Neuronal stem cell (in vitro differentiated cells): Measurements from ENCODE around the gene VWA3A.

ENCODE experiments used
- DNase-seq: peaks from one replicate; pipeline ENCODE4 v3.0.0-alpha.2; 2013; ENCODE audit warnings: low spot score
- H2AFZ ChIP-seq: one replicate; pipeline ENCODE4 v1.6.1; 2013; ENCODE audit warnings: mild to moderate bottlenecking, low read length, inconsistent platforms
- H2AK5ac ChIP-seq: 2 replicates; pipeline ENCODE4 v1.6.1; 2013; ENCODE audit warnings: low read depth, mild to moderate bottlenecking, inconsistent platforms, low read length, moderate library complexity, mixed read lengths
- H2BK120ac ChIP-seq: 2 replicates; pipeline ENCODE4 v1.6.1; 2013; ENCODE audit warnings: low read depth, mild to moderate bottlenecking, inconsistent platforms, low read length, moderate library complexity, mixed read lengths
- H2BK12ac ChIP-seq: one replicate; pipeline ENCODE4 v1.6.1; 2013; ENCODE audit warnings: low read length, inconsistent platforms
- H2BK15ac ChIP-seq: 2 replicates; pipeline ENCODE4 v1.6.1; 2013; ENCODE audit warnings: mild to moderate bottlenecking, low read length, inconsistent platforms, mixed read lengths
- H2BK5ac ChIP-seq: one replicate; pipeline ENCODE4 v1.6.1; 2013; ENCODE audit warnings: inconsistent platforms, mild to moderate bottlenecking, low read length, moderate library complexity
- H3K14ac ChIP-seq: one replicate; pipeline ENCODE4 v1.6.1; 2013; ENCODE audit warnings: low read length, inconsistent platforms
- H3K18ac ChIP-seq: 2 replicates; pipeline ENCODE4 v1.6.1; 2013; ENCODE audit warnings: low read length, inconsistent platforms
- H3K23ac ChIP-seq: 2 replicates; pipeline ENCODE4 v1.6.1; 2013; ENCODE audit warnings: low read depth, mild to moderate bottlenecking, mixed read lengths, low read length, inconsistent platforms; ENCODE audit not compliant: poor library complexity
- H3K27ac ChIP-seq: replicated peaks from 3 replicates; pipeline ENCODE4 v1.5.1; 2013; ENCODE audit warnings: low read length, inconsistent platforms
- H3K27me3 ChIP-seq, 3 experiments: 2 replicates each; pipeline ENCODE4 v1.6.1; 2013; ENCODE audit warnings: low read length in 3 of 3, mild to moderate bottlenecking in 2 of 3, inconsistent platforms in 1 of 3, low read depth in 1 of 3, mixed read lengths in 1 of 3, moderate library complexity in 1 of 3; ENCODE audit not compliant: control insufficient read depth in 3 of 3, insufficient read depth in 3 of 3
- H3K36me3 ChIP-seq, 2 donors: replicated peaks in 1 of 2; 2 replicates each; pipeline ENCODE4 v1.6.1; 2013; ENCODE audit warnings: low read length in 2 of 2; ENCODE audit not compliant: control insufficient read depth in 2 of 2, insufficient read depth in 2 of 2
- H3K4ac ChIP-seq: 2 replicates; pipeline ENCODE4 v1.6.1; 2013; ENCODE audit warnings: inconsistent platforms, mild to moderate bottlenecking, low read length, moderate library complexity
- H3K4me1 ChIP-seq, 2 donors: 1 replicate in 1 of 2; 2 replicates in 1 of 2; pipeline ENCODE4 v1.6.1; 2013; ENCODE audit warnings: low read length in 2 of 2, low read depth in 1 of 2; ENCODE audit not compliant: control insufficient read depth in 2 of 2, insufficient read depth in 1 of 2
- H3K4me2 ChIP-seq: one replicate; pipeline ENCODE4 v1.6.1; 2013; ENCODE audit warnings: mild to moderate bottlenecking, low read length, inconsistent platforms; ENCODE audit not compliant: insufficient read depth, poor library complexity, severe bottlenecking
- H3K4me3 ChIP-seq, 2 donors: 2 replicates each; pipeline ENCODE4 v1.5.1; 2013; ENCODE audit warnings: low read length in 2 of 2, mild to moderate bottlenecking in 2 of 2, inconsistent platforms in 1 of 2, moderate library complexity in 1 of 2
- H3K79me1 ChIP-seq: one replicate; pipeline ENCODE4 v1.6.1; 2013; ENCODE audit warnings: low read depth, mild to moderate bottlenecking, inconsistent platforms, low read length, moderate library complexity
- H3K9ac ChIP-seq: one replicate; pipeline ENCODE4 v1.6.1; 2013; ENCODE audit warnings: mild to moderate bottlenecking, low read depth, low read length, inconsistent platforms; ENCODE audit not compliant: poor library complexity
- H3K9me3 ChIP-seq, 2 donors: replicated peaks in 1 of 2; 2 replicates each; pipeline versions ENCODE3 to v1.6.1; 2013; ENCODE audit warnings: low read length in 2 of 2, mild to moderate bottlenecking in 2 of 2, inconsistent platforms in 1 of 2, low read depth in 1 of 2, mixed read lengths in 1 of 2, moderate library complexity in 1 of 2; ENCODE audit not compliant: control insufficient read depth in 2 of 2, insufficient read depth in 1 of 2
- H4K8ac ChIP-seq: one replicate; pipeline ENCODE4 v1.6.1; 2013; ENCODE audit warnings: low read depth, mild to moderate bottlenecking, inconsistent platforms, low read length, moderate library complexity
- H4K91ac ChIP-seq: one replicate; pipeline ENCODE4 v1.6.1; 2013; ENCODE audit warnings: low read length, low read depth, mild to moderate bottlenecking, inconsistent platforms; ENCODE audit not compliant: poor library complexity
- WGBS, 2 donors: extraction: QIAGEN DNeasy Blood & Tissue Kit; methylation state at CpG; one replicate each; pipeline ENCODE4 v1.1.7; 2013; ENCODE audit warnings: missing lambda C conversion rate in 2 of 2, mixed read lengths in 1 of 2; ENCODE audit not compliant: insufficient read length in 2 of 2, insufficient replicate concordance in 1 of 2; ENCODE audit errors: extremely low coverage in 2 of 2; 5-methylcytosine and 5-hydroxymethylcytosine counted together

Gene VWA3A

DNA sequence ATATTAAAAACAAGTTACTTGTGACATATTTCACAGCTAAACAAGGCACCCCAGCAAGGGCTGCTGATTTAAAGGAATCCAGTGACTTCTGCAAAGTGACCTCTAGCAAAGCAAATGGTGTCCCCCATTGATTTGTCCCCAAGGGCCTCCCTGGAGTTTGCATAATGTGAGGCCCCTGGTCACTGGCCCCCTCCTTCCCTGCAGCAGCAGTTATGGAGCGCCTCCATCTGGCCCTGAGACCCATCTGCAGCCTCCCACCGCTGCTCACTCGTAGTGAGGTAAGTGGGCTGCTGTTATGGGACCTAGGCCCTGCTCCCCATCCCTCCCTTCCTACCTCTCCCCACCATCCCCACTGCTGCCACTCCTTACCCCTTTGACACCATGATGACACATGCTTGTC, 94.2 kb downstream of the VWA3A start:
- H3K4me3 ChIP-seq = no peak overlapping the region
- no peak overlapping the region for H3K23ac ChIP-seq
- H3K27ac ChIP-seq = no peak overlapping the region
- DNase-seq = no peak
- no peak overlapping the region for H2BK5ac ChIP-seq
- no peak overlapping the region for H3K14ac ChIP-seq
- no peak overlapping the region for H3K18ac ChIP-seq
- no peaks in the 10 kb centered on the region for H3K9me3 ChIP-seq
- H3K4me1 ChIP-seq = no peaks in the 10 kb centered on the region
- no peak overlapping the region for H3K4ac ChIP-seq
- H3K4me2 ChIP-seq = no peak overlapping the region
- H2AK5ac ChIP-seq = no peak overlapping the region
- H2BK15ac ChIP-seq = no peak overlapping the region
- no peak overlapping the region for H2BK120ac ChIP-seq
- H3K79me1 ChIP-seq = no peaks in the 10 kb centered on the region
- peaks cover 0 to 12% (median 6%) of the 10 kb centered on the region in 3 experiments for H3K27me3 ChIP-seq
- no peak overlapping the region for H3K9ac ChIP-seq
- no CpG with 5 or more reads among the region's 3 CpGs for WGBS, 2 donors
- no peak overlapping the region for H4K8ac ChIP-seq
- no peak overlapping the region for H4K91ac ChIP-seq
- no peaks in the 10 kb centered on the region for H3K36me3 ChIP-seq
- H2BK12ac ChIP-seq = no peak overlapping the region
- no peak overlapping the region for H2AFZ ChIP-seq

DNA sequence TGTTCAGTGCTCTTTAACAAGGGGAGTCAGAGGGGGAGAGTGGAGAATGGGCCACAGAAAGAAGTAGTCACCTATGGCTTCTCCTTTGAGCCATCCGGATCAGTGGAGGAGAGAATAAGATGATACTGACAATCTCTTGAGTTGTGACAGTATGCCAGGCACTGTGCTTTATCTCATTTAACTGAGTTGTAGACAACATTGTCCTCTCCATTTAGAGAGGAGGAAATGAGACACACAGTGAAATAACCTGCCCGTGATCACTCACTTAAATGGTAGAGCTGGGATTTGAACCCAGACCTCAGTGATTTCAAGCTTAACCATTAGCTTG, 95.9 kb downstream of the VWA3A start:
- H3K14ac ChIP-seq = no peak overlapping the region
- H3K36me3 ChIP-seq = no peaks in the 10 kb centered on the region
- H2BK120ac ChIP-seq = no peak overlapping the region
- no peak overlapping the region for H3K23ac ChIP-seq
- no peak overlapping the region for H3K9ac ChIP-seq
- H4K8ac ChIP-seq = no peak overlapping the region
- H3K4me3 ChIP-seq = no peak overlapping the region
- no peak overlapping the region for H2AFZ ChIP-seq
- no peak overlapping the region for H3K4ac ChIP-seq
- DNase-seq = no peak
- no peaks in the 10 kb centered on the region for H3K79me1 ChIP-seq
- H3K18ac ChIP-seq = no peak overlapping the region
- no peak overlapping the region for H3K4me2 ChIP-seq
- no peaks in the 10 kb centered on the region for H3K9me3 ChIP-seq
- no peak overlapping the region for H3K27ac ChIP-seq
- no peak overlapping the region for H2BK15ac ChIP-seq
- H2AK5ac ChIP-seq = no peak overlapping the region
- WGBS, 2 donors = no CpG with 5 or more reads among the region's 2 CpGs
- H2BK12ac ChIP-seq = no peak overlapping the region
- H3K4me1 ChIP-seq = peaks cover 0 to 4% of the 10 kb centered on the region in 2 donors
- no peak overlapping the region for H4K91ac ChIP-seq
- peaks cover 0 to 12% (median 6%) of the 10 kb centered on the region in 3 experiments for H3K27me3 ChIP-seq
- H2BK5ac ChIP-seq = no peak overlapping the region

DNA sequence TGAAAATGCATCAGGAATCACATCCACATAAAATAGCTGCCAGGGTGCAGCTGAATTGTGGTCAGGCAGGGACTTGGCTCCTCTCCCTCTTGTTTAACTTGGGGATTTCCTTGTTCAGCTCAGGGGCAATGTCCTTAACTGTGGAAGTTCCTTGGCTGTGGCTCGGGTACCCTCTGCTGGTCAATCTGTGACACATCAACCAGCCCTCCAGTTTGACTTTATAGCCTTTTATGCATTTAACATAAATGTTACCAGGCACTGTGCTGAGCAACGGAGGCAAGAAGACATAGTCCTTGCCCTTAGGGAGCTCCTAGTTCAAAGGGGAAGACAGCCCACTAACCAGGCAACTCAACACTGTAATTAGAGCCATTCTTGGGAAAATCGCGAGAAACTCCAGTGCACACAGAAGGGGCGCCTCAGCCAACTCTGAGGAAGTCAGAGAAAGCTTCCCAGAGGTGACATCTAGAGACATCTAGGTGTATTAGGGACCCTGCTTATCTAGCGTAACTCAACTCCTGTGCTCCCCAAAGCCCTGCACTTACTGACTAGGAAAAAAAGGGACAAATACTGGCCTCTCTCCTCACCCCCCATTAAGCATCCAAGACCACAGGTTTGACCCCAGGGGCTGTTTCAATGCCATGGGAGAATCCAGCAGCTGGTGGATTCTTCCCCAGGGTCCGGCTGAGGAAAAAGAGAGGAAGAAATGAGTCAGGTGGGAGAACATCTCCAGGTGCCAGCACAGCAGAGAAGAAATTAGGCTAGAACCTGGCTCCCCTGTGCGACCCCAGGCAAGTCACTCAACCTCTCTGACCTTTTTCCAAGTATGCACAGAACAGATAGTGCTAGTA, 96.5 kb downstream of the VWA3A start:
- no peak overlapping the region for H3K23ac ChIP-seq
- no peak for DNase-seq
- H3K9me3 ChIP-seq = no peaks in the 10 kb centered on the region
- H3K4me1 ChIP-seq = peaks cover 0 to 4% of the 10 kb centered on the region in 2 donors
- no peak overlapping the region for H2BK12ac ChIP-seq
- no peak overlapping the region for H2AFZ ChIP-seq
- H3K4ac ChIP-seq = no peak overlapping the region
- no peak overlapping the region for H2BK120ac ChIP-seq
- H3K36me3 ChIP-seq = no peaks in the 10 kb centered on the region
- H3K14ac ChIP-seq = no peak overlapping the region
- H3K18ac ChIP-seq = no peak overlapping the region
- H2AK5ac ChIP-seq = no peak overlapping the region
- no peak overlapping the region for H2BK5ac ChIP-seq
- H3K27me3 ChIP-seq = peaks cover 0 to 12% (median 6%) of the 10 kb centered on the region in 3 experiments
- WGBS, 2 donors = no CpG with 5 or more reads among the region's 8 CpGs
- H3K27ac ChIP-seq = no peak overlapping the region
- H4K8ac ChIP-seq = no peak overlapping the region
- no peak overlapping the region for H3K4me2 ChIP-seq
- no peaks in the 10 kb centered on the region for H3K79me1 ChIP-seq
- H4K91ac ChIP-seq = no peak overlapping the region
- H2BK15ac ChIP-seq = no peak overlapping the region
- no peak overlapping the region for H3K9ac ChIP-seq
- no peak overlapping the region for H3K4me3 ChIP-seq

DNA sequence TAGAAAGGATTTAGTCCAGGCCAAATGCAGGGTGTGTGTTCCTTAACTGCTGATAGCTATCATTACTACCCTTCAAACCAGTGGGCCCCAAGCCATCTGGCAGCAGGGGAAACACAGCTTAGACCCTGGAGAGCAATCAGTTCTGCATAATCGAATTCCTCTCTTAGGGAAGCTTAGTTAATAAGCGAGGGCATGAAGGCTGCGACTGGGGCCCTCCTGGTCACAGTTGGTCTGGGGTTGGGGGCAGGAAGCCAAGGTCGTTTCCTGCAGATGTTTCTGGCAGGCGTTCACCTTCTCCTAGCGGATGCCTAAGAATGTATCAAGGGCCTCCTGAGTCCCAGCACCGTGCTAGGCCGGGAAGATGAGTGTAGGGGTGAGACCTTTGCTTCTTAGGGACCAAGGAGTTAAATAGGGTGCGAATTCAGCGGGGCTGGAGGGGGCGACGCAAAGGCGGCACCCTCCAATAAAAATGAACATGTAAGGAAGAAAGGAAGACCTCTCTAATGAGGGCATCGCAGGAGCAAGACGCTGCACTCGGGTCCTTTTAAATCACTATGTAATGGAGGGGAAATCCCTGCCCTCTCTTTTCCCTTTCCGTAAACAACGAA, 97.2 kb downstream of the VWA3A start:
- no peaks in the 10 kb centered on the region for H3K79me1 ChIP-seq
- H2BK120ac ChIP-seq = no peak overlapping the region
- no peaks in the 10 kb centered on the region for H3K36me3 ChIP-seq
- H2AK5ac ChIP-seq = no peak overlapping the region
- WGBS, 2 donors = no CpG with 5 or more reads among the region's 18 CpGs
- H2BK15ac ChIP-seq = no peak overlapping the region
- no peak overlapping the region for H3K18ac ChIP-seq
- DNase-seq = no peak
- peak overlapping the region; percentile 70 to 95 for H3K4me3 ChIP-seq
- H3K27me3 ChIP-seq = peaks cover 0 to 12% (median 6%) of the 10 kb centered on the region in 3 experiments
- H3K14ac ChIP-seq = no peak overlapping the region
- no peak overlapping the region for H4K8ac ChIP-seq
- H3K23ac ChIP-seq = peak overlapping the region; percentile 95
- H2BK12ac ChIP-seq = no peak overlapping the region
- H2AFZ ChIP-seq = peak overlapping the region; percentile 97
- peak overlapping the region; percentile 99 for H3K4me2 ChIP-seq
- H3K27ac ChIP-seq = no peak overlapping the region
- no peak overlapping the region for H4K91ac ChIP-seq
- no peaks in the 10 kb centered on the region for H3K9me3 ChIP-seq
- H3K4me1 ChIP-seq = peaks cover 0 to 4% of the 10 kb centered on the region in 2 donors
- H2BK5ac ChIP-seq = no peak overlapping the region
- H3K4ac ChIP-seq = no peak overlapping the region
- peak overlapping the region; percentile 94 for H3K9ac ChIP-seq
